Smooth muscle cell (in vitro differentiated cells): Measurements from ENCODE around the gene TAF6. TPM values are rescaled to one million over a fixed set of nuclear protein-coding genes. Genes with fewer than 3 reads are reported as not detected.

Experiments used
- DNase-seq: peaks from one replicate; lab custom pipeline; 2025; ENCODE audit not compliant: unreplicated experiment; lab: John Stamatoyannopoulos, UW
- H2AFZ ChIP-seq: fragments of 200-600 bp; sonication (generic); 2 replicates; pipeline ENCODE4 v1.6.0; 2016; ENCODE audit warnings: antibody characterized with exemption, low read depth, mild to moderate bottlenecking
- H3F3A ChIP-seq: fragments of 200-600 bp; sonication (generic); 2 replicates; pipeline ENCODE4 v1.6.0; 2017; ENCODE audit warnings: antibody characterized with exemption, low read depth
- H3K27ac ChIP-seq: fragments of 200-600 bp; sonication (generic); 2 replicates; pipeline ENCODE4 v1.5.1; 2016; ENCODE audit warnings: low read depth, mild to moderate bottlenecking
- H3K27me3 ChIP-seq: fragments of 200-600 bp; sonication (generic); 2 replicates; pipeline ENCODE4 v1.6.1; 2016; ENCODE audit warnings: low read depth, mild to moderate bottlenecking
- H3K36me3 ChIP-seq: fragments of 200-600 bp; sonication (generic); 2 replicates; pipeline ENCODE4 v1.5.1; 2016; ENCODE audit warnings: low read depth
- H3K4me1 ChIP-seq: fragments of 200-600 bp; sonication (generic); 2 replicates; pipeline ENCODE4 v1.5.1; 2016; ENCODE audit warnings: low read depth
- H3K4me2 ChIP-seq: fragments of 200-600 bp; sonication (generic); 2 replicates; pipeline ENCODE4 v1.6.0; 2016; ENCODE audit warnings: mild to moderate bottlenecking
- H3K4me3 ChIP-seq: fragments of 200-600 bp; sonication (generic); 2 replicates; pipeline ENCODE4 v1.5.1; 2016; ENCODE audit warnings: mild to moderate bottlenecking
- H3K79me2 ChIP-seq: fragments of 200-600 bp; sonication (generic); 2 replicates; pipeline ENCODE4 v1.6.0; 2016; ENCODE audit warnings: low read depth, mild to moderate bottlenecking
- H3K9ac ChIP-seq: fragments of 200-600 bp; sonication (generic); 2 replicates; pipeline ENCODE4 v1.6.0; 2016; ENCODE audit warnings: low read depth
- H3K9me3 ChIP-seq: fragments of 200-600 bp; sonication (generic); replicated peaks from 2 replicates; pipeline ENCODE4 v1.5.1; 2016; ENCODE audit warnings: low read depth
- H4K20me1 ChIP-seq: fragments of 200-600 bp; sonication (generic); 2 replicates; pipeline ENCODE4 v1.6.0; 2016; ENCODE audit warnings: low read depth
- WGBS: methylation state at CpG from one replicate; pipeline ENCODE4 v1.1.7; 2016; ENCODE audit warnings: low lambda C conversion rate; 5-methylcytosine and 5-hydroxymethylcytosine counted together
- polyA plus RNA-seq: library from polyadenylated mRNA; unstranded; fragments of >200 nt; fragmentation: Nextera tagmentation; extraction: Ambion mirVana; gene quantifications from 2 replicates; pipeline ENCODE4 v1.2.1, GENCODE V29; 2016
- total RNA-seq: library from RNA; depleted of rRNA; stranded (reverse); fragments of >200 nt; gene quantifications from 2 replicates; pipeline ENCODE4 v1.2.3, GENCODE V29; 2014
- TF ChIP-seq, protein P1 (sequence below): fragments of 200-600 bp; sonication (generic); IDR thresholded peaks from 2 replicates; pipeline ENCODE4 v1.5.1; 2017; ENCODE audit warnings: borderline replicate concordance, mild to moderate bottlenecking, antibody characterized with exemption; ENCODE audit not compliant: insufficient read depth, poor library complexity, severe bottlenecking

TAF6 gene
- total and polyA plus RNA-seq, 2 experiments from 2014 or later: 26.6 to 78.0 TPM

DNA sequence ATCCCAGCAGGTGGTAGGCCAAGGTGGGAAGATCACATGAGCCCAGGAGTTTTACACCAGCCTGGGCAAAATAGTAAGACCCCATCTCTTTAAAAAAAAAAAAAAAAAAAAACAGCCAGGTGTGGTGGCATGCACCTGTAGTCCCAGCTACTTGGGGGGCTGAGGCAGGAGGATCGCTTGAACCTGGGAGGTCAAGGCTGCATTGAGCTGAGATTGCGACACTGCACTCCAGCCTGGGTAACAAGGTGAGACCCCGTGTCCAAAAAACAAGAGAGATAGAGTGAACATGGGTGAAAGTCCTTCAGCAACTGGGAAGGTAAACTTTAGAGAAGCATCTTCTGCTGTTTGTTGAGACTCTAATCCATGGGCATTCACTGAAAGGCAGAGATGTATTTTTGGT is 23.3 kb upstream of the TAF6 start:
- no peaks in the 10 kb centered on the region for H3K9me3 ChIP-seq
- 87% methylated on average over 3 of the region's 3 CpGs for whole genome bisulfite sequencing
- no peaks in the 10 kb centered on the region for H3K4me1 ChIP-seq
- no peaks in the 10 kb centered on the region for H3F3A ChIP-seq
- no peak overlapping the region for H3K9ac ChIP-seq
- no peak overlapping the region for H3K4me3 ChIP-seq
- no peaks in the 10 kb centered on the region for H3K79me2 ChIP-seq
- DNase-seq: no peak
- no peaks in the 10 kb centered on the region for H3K36me3 ChIP-seq
- H3K27ac ChIP-seq: no peak overlapping the region
- no peaks in the 10 kb centered on the region for H3K27me3 ChIP-seq
- H3K4me2 ChIP-seq: no peak overlapping the region
- TF ChIP-seq, protein P1, sequence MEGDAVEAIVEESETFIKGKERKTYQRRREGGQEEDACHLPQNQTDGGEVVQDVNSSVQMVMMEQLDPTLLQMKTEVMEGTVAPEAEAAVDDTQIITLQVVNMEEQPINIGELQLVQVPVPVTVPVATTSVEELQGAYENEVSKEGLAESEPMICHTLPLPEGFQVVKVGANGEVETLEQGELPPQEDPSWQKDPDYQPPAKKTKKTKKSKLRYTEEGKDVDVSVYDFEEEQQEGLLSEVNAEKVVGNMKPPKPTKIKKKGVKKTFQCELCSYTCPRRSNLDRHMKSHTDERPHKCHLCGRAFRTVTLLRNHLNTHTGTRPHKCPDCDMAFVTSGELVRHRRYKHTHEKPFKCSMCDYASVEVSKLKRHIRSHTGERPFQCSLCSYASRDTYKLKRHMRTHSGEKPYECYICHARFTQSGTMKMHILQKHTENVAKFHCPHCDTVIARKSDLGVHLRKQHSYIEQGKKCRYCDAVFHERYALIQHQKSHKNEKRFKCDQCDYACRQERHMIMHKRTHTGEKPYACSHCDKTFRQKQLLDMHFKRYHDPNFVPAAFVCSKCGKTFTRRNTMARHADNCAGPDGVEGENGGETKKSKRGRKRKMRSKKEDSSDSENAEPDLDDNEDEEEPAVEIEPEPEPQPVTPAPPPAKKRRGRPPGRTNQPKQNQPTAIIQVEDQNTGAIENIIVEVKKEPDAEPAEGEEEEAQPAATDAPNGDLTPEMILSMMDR: no peak
- no peaks in the 10 kb centered on the region for H4K20me1 ChIP-seq
- H2AFZ ChIP-seq: no peak overlapping the region

DNA sequence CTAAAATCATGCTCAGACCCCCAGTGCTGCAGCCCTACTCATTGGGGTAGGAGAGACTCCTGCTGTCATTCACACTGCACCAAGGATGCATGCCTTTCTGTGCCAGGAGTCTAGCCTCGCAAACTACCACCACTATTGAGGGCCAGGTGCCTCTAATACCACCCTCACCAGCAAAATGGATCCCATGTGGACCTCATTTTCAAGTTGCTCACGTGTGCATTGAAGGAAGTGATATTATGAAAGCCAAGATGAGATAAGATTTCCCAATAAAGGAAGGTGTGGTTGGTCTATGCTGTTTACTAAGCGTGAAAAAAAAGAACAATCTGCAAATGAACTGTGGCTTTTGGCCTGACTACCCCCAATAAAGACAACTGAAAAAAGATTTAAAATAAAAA is 22.4 kb upstream of the TAF6 start:
- Histone ChIP-seq H3K27me3 (no peaks in the 10 kb centered on the region), H3K9ac (no peak overlapping the region), H3K27ac (no peak overlapping the region), H3F3A (no peaks in the 10 kb centered on the region), H4K20me1 (no peaks in the 10 kb centered on the region), H3K9me3 (no peaks in the 10 kb centered on the region), H3K4me2 (no peak overlapping the region), H2AFZ (no peak overlapping the region), H3K79me2 (no peaks in the 10 kb centered on the region), H3K36me3 (no peaks in the 10 kb centered on the region), H3K4me3 (no peak overlapping the region), H3K4me1 (no peaks in the 10 kb centered on the region)
- DNase-seq: no peak
- WGBS: 91% methylated on average over 3 of the region's 3 CpGs
- TF ChIP-seq, protein P1: no peak

DNA sequence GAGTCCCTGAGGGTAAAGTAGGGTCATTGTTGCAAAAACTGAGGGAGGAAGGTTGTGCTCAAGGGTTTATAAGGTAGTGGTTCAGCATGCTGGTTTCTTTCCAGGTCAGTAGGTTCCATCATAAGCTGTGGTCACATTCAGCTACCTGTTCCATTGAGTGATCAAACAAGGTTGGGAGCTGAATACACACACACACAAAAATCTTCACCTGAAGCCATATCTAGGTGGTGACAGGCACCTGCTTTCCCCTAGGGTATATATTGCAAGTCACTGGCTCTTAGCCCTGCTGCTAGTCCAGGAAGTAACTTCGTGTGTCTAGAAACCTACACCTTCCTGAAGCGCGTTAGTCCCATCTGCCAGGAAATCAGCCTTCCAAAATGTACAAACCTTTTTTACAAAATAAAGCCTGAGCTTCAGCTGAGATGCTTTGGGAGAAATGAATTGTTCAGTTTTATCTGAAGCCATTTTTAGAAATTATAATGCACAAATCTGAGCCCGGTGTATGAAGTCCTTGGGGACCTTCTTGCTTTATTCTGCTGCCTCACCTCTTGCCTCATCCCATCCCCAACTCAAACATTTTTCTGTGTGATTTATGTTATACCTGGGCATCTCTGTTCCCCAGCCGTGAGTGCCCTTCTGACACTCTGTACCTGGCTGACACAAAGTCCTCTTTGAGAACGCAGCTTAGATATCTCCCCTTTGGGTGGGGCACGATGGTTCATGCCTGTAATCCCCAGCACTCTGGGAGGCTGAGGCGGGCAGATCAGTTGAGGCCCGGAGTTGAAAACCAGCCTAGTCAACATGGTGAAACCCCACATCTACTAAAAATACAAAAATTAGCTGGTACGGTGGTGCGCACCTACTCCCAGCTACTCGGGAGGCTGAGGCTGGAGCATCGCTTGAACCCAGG is 18.9 kb upstream of the TAF6 start:
- DNase-seq: no peak
- Histone ChIP-seq H3K4me3 (no peak overlapping the region), H3K27me3 (no peaks in the 10 kb centered on the region), H2AFZ (no peak overlapping the region), H3K4me1 (no peaks in the 10 kb centered on the region), H3K36me3 (no peaks in the 10 kb centered on the region), H3K4me2 (no peak overlapping the region), H3K9ac (no peak overlapping the region), H3K79me2 (no peaks in the 10 kb centered on the region), H3F3A (no peaks in the 10 kb centered on the region), H3K9me3 (no peaks in the 10 kb centered on the region), H3K27ac (no peak overlapping the region), H4K20me1 (no peaks in the 10 kb centered on the region)
- WGBS: 92% methylated on average over 13 of the region's 13 CpGs
- TF ChIP-seq, protein P1: no peak
